ENCODE results near the gene LYSMD4. TPM values are rescaled to one million over a fixed set of nuclear protein-coding genes. Genes with fewer than 3 reads are reported as not detected.

Gene LYSMD4
- total RNA-seq, 3 donors from 2014 or later, result 12.1 to 16.0 (median 12.2) TPM

GRCh38 chr15:99727330-99727729 is 5.9 kb downstream of the LYSMD4 start:
- Histone ChIP-seq H3K27ac (no peak overlapping the region), H3K4me3 (no peak overlapping the region), H3K9me3 (no peaks in the 10 kb centered on the region), H3K36me3 (no peaks in the 10 kb centered on the region), H3K27me3 (no peaks in the 10 kb centered on the region), H3K4me1 (no peaks in the 10 kb centered on the region)
- intact Hi-C loops (cut with DNase I; ENCODE audit: low total_unique reads), result loop anchor here (10.0 kb wide), 1 partner anchor 433 kb away; no protein-coding TSS in a partner anchor
- no peak for TF ChIP-seq CTCF (IDR thresholded peaks at IDR 0.05)
- TF ChIP-seq POLR2A (IDR thresholded peaks at IDR 0.05), result no peak
- TF ChIP-seq POLR2AphosphoS5 (IDR thresholded peaks at IDR 0.05), result no peak
- DNase-seq (ENCODE audit: low spot score in 2 of 2), result no peak

- no peaks in the 10 kb centered on the region for H3K27me3 ChIP-seq
- H3K9me3 ChIP-seq, result no peaks in the 10 kb centered on the region
- no peak for DNase-seq (ENCODE audit: low spot score in 2 of 2)
- no peak overlapping the region for H3K27ac ChIP-seq
- intact Hi-C loops (cut with DNase I; ENCODE audit: low total_unique reads), result loop anchor here (10.0 kb wide), 1 partner anchor 432 kb away; no protein-coding TSS in a partner anchor
- H3K4me3 ChIP-seq, result no peak overlapping the region
- TF ChIP-seq POLR2A (IDR thresholded peaks at IDR 0.05) (no peak), CTCF (IDR thresholded peaks at IDR 0.05) (no peak), POLR2AphosphoS5 (IDR thresholded peaks at IDR 0.05) (no peak)
- H3K4me1 ChIP-seq, result no peaks in the 10 kb centered on the region
- no peaks in the 10 kb centered on the region for H3K36me3 ChIP-seq
Observed at GRCh38 chr15:99726333-99726732, 6.9 kb downstream of the LYSMD4 start.

GRCh38 chr15:99722406-99722805 is 10.8 kb downstream of the LYSMD4 start:
- Histone ChIP-seq H3K27me3 (no peaks in the 10 kb centered on the region), H3K4me3 (no peak overlapping the region), H3K27ac (peak overlapping the region in 1 of 2 donors; percentile 73), H3K36me3 (no peaks in the 10 kb centered on the region), H3K4me1 (no peaks in the 10 kb centered on the region), H3K9me3 (no peaks in the 10 kb centered on the region)
- no peak for TF ChIP-seq POLR2AphosphoS5 (IDR thresholded peaks at IDR 0.05)
- TF ChIP-seq POLR2A (IDR thresholded peaks at IDR 0.05), result no peak
- no peak for TF ChIP-seq CTCF (IDR thresholded peaks at IDR 0.05)
- intact Hi-C loops (cut with DNase I; ENCODE audit: low total_unique reads), result loop anchor here (10.0 kb wide), 1 partner anchor 428 kb away; no protein-coding TSS in a partner anchor
- DNase-seq (ENCODE audit: low spot score in 2 of 2), result no peak

- Histone ChIP-seq H3K27me3 (no peaks in the 10 kb centered on the region), H3K27ac (peak overlapping the region; percentile 41 to 73), H3K36me3 (no peaks in the 10 kb centered on the region), H3K4me3 (no peak overlapping the region), H3K9me3 (no peaks in the 10 kb centered on the region), H3K4me1 (peaks cover 3 to 5% of the 10 kb centered on the region in 2 donors)
- intact Hi-C loops (cut with DNase I; ENCODE audit: low total_unique reads), result loop anchor here (10.0 kb wide), 1 partner anchor 427 kb away; no protein-coding TSS in a partner anchor
- peak in 1 of 2 donors; percentile 56 for DNase-seq (ENCODE audit: low spot score in 2 of 2)
- TF ChIP-seq POLR2AphosphoS5 (IDR thresholded peaks at IDR 0.05) (no peak), POLR2A (IDR thresholded peaks at IDR 0.05) (no peak), CTCF (IDR thresholded peaks at IDR 0.05) (no peak)
Observed at GRCh38 chr15:99721896-99722295, 11.3 kb downstream of the LYSMD4 start.

- TF ChIP-seq CTCF (IDR thresholded peaks at IDR 0.05) (no peak), POLR2A (IDR thresholded peaks at IDR 0.05) (no peak), POLR2AphosphoS5 (IDR thresholded peaks at IDR 0.05) (no peak)
- Histone ChIP-seq H3K9me3 (no peaks in the 10 kb centered on the region), H3K27ac (peak overlapping the region; percentile 41 to 73), H3K4me1 (peaks cover 7 to 9% of the 10 kb centered on the region in 2 donors), H3K27me3 (no peaks in the 10 kb centered on the region), H3K36me3 (no peaks in the 10 kb centered on the region), H3K4me3 (no peak overlapping the region)
- peak in 1 of 2 donors; percentile 34 for DNase-seq (ENCODE audit: low spot score in 2 of 2)
- intact Hi-C loops (cut with DNase I; ENCODE audit: low total_unique reads), result loop anchor here (10.0 kb wide), 1 partner anchor 426 kb away; no protein-coding TSS in a partner anchor
Observed at GRCh38 chr15:99721104-99721778, 12.0 kb downstream of the LYSMD4 start.

Measured in breast epithelium (tissue), 4 donors.